Osteocyte (in vitro differentiated cells): Measurements from ENCODE around the gene CINP. TPM values are rescaled to one million over a fixed set of nuclear protein-coding genes. Genes with fewer than 3 reads are reported as not detected.

Experiments used
- DNase-seq: peaks from one replicate; pipeline ENCODE4 v3.0.0; 2021; ENCODE audit warnings: mixed read lengths; ENCODE audit not compliant: unreplicated experiment; ENCODE audit errors: extremely low spot score
- H3K27ac Mint-ChIP-seq: one replicate; pipeline ENCODE4 v1.8.0; 2021; ENCODE audit warnings: mild to moderate bottlenecking, mixed read lengths; ENCODE audit not compliant: unreplicated experiment
- H3K27me3 Mint-ChIP-seq: one replicate; pipeline ENCODE4 v1.8.0; 2021; ENCODE audit warnings: mixed read lengths; ENCODE audit not compliant: unreplicated experiment
- H3K36me3 Mint-ChIP-seq: one replicate; pipeline ENCODE4 v1.8.0; 2021; ENCODE audit warnings: mixed read lengths; ENCODE audit not compliant: unreplicated experiment
- H3K4me1 Mint-ChIP-seq: one replicate; pipeline ENCODE4 v1.8.0; 2021; ENCODE audit warnings: mixed read lengths; ENCODE audit not compliant: unreplicated experiment
- H3K4me3 Mint-ChIP-seq: one replicate; pipeline ENCODE4 v1.8.0; 2021; ENCODE audit warnings: mild to moderate bottlenecking, moderate library complexity, mixed read lengths; ENCODE audit not compliant: unreplicated experiment
- H3K9me3 Mint-ChIP-seq: one replicate; pipeline ENCODE4 v1.8.0; 2021; ENCODE audit warnings: mixed read lengths; ENCODE audit not compliant: unreplicated experiment
- CTCF ChIP-seq: fragments of 200-600 bp; sonication (generic); IDR thresholded peaks from 2 replicates; pipeline ENCODE4 v1.5.0; 2021; ENCODE audit warnings: antibody characterized with exemption, mild to moderate bottlenecking, moderate library complexity
- total RNA-seq: library from RNA; stranded (reverse); gene quantifications from 2 replicates; pipeline ENCODE4 v1.2.1, GENCODE V29; 2021

Gene CINP
- total RNA-seq, 1 donor from 2014 or later, result 30.7 TPM

DNA sequence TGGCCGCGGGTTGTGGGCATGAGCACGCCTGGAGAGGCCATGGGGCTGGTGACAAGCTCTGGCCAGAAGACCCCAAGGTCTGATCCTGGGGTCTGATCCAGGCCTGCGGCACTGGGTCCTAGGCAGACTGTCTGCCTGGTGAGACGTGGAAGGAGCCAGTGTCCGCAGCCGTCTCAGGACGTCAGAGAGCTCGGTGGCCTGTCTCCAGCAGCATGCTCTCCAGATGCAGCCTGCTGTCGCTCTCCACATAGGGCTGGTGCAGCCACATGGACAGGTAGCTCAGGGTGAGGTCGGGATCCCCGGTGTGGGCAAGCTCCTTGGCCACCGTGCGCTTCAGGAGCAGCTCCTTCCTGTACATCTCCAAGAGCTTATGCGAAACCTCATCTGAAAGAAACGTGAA lies 14.3 kb downstream of the CINP start:
- no peak for TF ChIP-seq CTCF
- no peak overlapping the region for H3K27ac Mint-ChIP-seq
- H3K4me3 Mint-ChIP-seq, result no peak overlapping the region
- no peaks in the 10 kb centered on the region for H3K9me3 Mint-ChIP-seq
- H3K4me1 Mint-ChIP-seq, result peaks cover 3% of the 10 kb centered on the region
- peaks cover 37% of the 10 kb centered on the region for H3K36me3 Mint-ChIP-seq
- H3K27me3 Mint-ChIP-seq, result no peaks in the 10 kb centered on the region
- no peak for DNase-seq

DNA sequence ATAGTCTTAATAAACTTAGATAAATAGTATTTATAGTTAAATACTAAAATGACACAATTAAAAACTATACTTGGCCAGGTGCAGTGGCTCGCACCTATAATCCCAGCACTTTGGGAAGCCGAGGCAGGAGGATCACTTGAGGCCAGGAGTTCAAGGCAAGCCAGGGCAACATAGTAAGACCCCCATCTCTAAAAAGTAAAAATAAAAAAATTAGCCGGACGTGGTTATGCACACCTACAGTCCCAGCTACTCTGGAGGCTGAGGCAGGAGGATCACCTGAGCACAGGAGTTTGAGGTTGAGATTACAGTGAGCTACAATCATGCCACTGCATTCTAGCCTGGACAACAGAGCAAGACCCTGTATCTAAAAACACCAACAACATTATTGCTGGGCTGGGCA lies 16.0 kb downstream of the CINP start:
- Mint-ChIP-seq H3K4me1 (no peaks in the 10 kb centered on the region), H3K9me3 (no peaks in the 10 kb centered on the region), H3K36me3 (peaks cover 37% of the 10 kb centered on the region), H3K27ac (no peak overlapping the region), H3K4me3 (no peak overlapping the region), H3K27me3 (no peaks in the 10 kb centered on the region)
- DNase-seq, result no peak
- no peak for TF ChIP-seq CTCF

DNA sequence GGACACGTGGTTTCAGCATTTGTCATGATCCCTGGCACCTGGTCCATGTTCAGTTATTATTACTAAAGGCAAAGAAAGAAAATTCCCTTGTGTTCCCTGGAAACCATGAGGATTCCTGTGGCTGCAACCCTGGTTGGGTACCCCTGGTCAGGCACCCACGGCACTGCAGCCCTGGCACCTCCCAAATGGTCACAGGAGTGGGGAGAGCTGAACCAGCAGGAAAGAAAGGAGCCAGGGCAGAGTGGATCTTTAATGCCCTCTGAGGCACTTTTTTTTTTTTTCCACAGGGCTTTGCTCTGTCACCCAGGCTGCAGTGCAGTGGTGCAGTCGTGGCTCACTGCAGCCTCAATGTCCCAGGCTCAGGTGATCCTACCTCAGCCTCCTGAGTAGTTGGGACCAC lies 17.5 kb downstream of the CINP start:
- no peak overlapping the region for H3K27ac Mint-ChIP-seq
- H3K36me3 Mint-ChIP-seq, result peaks cover 40% of the 10 kb centered on the region
- H3K27me3 Mint-ChIP-seq, result no peaks in the 10 kb centered on the region
- no peaks in the 10 kb centered on the region for H3K9me3 Mint-ChIP-seq
- no peak for TF ChIP-seq CTCF
- no peak for DNase-seq
- H3K4me3 Mint-ChIP-seq, result no peak overlapping the region
- no peaks in the 10 kb centered on the region for H3K4me1 Mint-ChIP-seq

- H3K36me3 Mint-ChIP-seq, result peaks cover 34% of the 10 kb centered on the region
Observed at GRCh38 chr14:102344485-102344884, 18.2 kb downstream of the CINP start.

GRCh38 chr14:102344084-102344483 lies 18.6 kb downstream of the CINP start:
- Mint-ChIP-seq H3K4me3 (no peak overlapping the region), H3K27me3 (no peaks in the 10 kb centered on the region), H3K9me3 (no peaks in the 10 kb centered on the region), H3K36me3 (peaks cover 34% of the 10 kb centered on the region), H3K4me1 (no peaks in the 10 kb centered on the region), H3K27ac (no peak overlapping the region)
- DNase-seq, result no peak
- TF ChIP-seq CTCF, result no peak

More at GRCh38 chr14:102344485-102344884, 18.2 kb downstream of the CINP start:
- Mint-ChIP-seq H3K9me3 (no peaks in the 10 kb centered on the region), H3K27ac (no peak overlapping the region), H3K4me3 (no peak overlapping the region), H3K4me1 (no peaks in the 10 kb centered on the region), H3K27me3 (no peaks in the 10 kb centered on the region)
- DNase-seq, result no peak
- no peak for TF ChIP-seq CTCF
